Measurements from ENCODE around the gene NDUFS3.
"Not testable (repeated sequence)": the region's sequence is repeated elsewhere in the genome, so short reads cannot be mapped to it uniquely, and the experiment has no call there.

DNA sequence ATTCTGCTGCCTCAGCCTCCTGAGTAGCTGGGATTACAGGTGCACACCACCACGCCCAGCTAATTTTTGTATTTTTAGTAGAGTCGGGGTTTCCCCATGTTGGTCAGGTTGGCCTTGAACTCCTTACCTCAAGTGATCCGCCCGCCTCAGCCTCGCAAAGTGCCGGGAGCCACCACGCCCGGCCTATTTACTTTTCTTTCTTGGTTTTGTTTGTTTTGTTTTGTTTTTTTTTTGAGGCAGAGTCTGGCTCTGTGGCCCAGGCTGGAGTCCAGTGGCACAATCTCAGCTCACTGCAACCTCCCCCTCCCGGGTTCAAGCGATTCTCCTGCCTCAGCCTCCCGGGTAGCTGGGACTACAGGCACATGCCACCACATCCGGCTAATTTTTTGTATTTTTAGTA is 21.9 kb upstream of the NDUFS3 start:
- not testable (repeated sequence) for TF ChIP-seq YY1 (IDR thresholded peaks at IDR 0.05; ENCODE audit: insufficient read depth, insufficient read length); ZNF274 (IDR thresholded peaks at IDR 0.05; ENCODE audit: low read depth, low read length); SUZ12 (IDR thresholded peaks at IDR 0.05; ENCODE audit: extremely low read depth, insufficient read depth, insufficient read length)

Data from NT2/D1 (cell line).